WTC11 (cell line): Measurements from ENCODE around the gene ARIH2. TPM values are rescaled to one million over a fixed set of nuclear protein-coding genes. Genes with fewer than 3 reads are reported as not detected.

Source experiments
- ATAC-seq: fragments of 200-7000 bp; cut with Tn5 transposase; 2 replicates; pipeline ENCODE4 v1.10.0; 2021; ENCODE audit warnings: mild to moderate bottlenecking, moderate library complexity
- CTCF ChIA-PET: fragments of 300-600 bp; sonication (Branson Sonifier 250); formaldehyde crosslinking; loops from one replicate; lab custom pipeline; 2021; ENCODE audit warnings: antibody characterized with exemption; lab: Charles Lee
- POLR2A ChIA-PET: fragments of 350-600 bp; sonication (Branson Sonifier 250); formaldehyde crosslinking; loops from one replicate; lab custom pipeline; 2021; ENCODE audit warnings: antibody characterized with exemption; lab: Charles Lee
- DNase-seq: peaks from one replicate; pipeline ENCODE4 v3.0.0; 2021; ENCODE audit warnings: low spot score
- H3K27ac Mint-ChIP-seq: 2 replicates; pipeline ENCODE4 v1.8.0; 2021; ENCODE audit warnings: mixed read lengths
- H3K27me3 Mint-ChIP-seq: 2 replicates; pipeline ENCODE4 v1.8.0; 2021; ENCODE audit warnings: low read depth, mild to moderate bottlenecking, moderate library complexity, mixed read lengths
- H3K36me3 Mint-ChIP-seq: 2 replicates; pipeline ENCODE4 v1.8.0; 2021; ENCODE audit warnings: mixed read lengths
- H3K4me1 Mint-ChIP-seq: 2 replicates; pipeline ENCODE4 v1.8.0; 2022; ENCODE audit warnings: mixed read lengths
- H3K4me3 Mint-ChIP-seq: 2 replicates; pipeline ENCODE4 v1.8.0; 2021; ENCODE audit warnings: mild to moderate bottlenecking, moderate library complexity, mixed read lengths
- H3K9me3 Mint-ChIP-seq: 2 replicates; pipeline ENCODE4 v1.8.0; 2021; ENCODE audit warnings: mixed read lengths
- GTF2I ChIP-seq: fragments of 250-450 bp; sonication (Bioruptor Pico); conservative IDR thresholded peaks from 2 replicates; pipeline ENCODE4 v1.4.0; 2021; ENCODE audit warnings: mild to moderate bottlenecking
- MYBL2 ChIP-seq: sonication (generic); formaldehyde crosslinking; IDR thresholded peaks from 2 replicates; pipeline ENCODE4 v1.8.1; 2023; ENCODE audit warnings: mild to moderate bottlenecking, moderate library complexity, missing genetic modification reagents
- NFYB ChIP-seq: sonication (generic); formaldehyde crosslinking; conservative IDR thresholded peaks from 2 replicates; pipeline ENCODE4 v1.8.0; 2022; ENCODE audit warnings: low read depth, missing genetic modification reagents
- ZNF263 ChIP-seq: sonication (generic); formaldehyde crosslinking; IDR thresholded peaks from 2 replicates; pipeline ENCODE4 v1.8.1; 2022; ENCODE audit warnings: low read depth, mild to moderate bottlenecking, moderate library complexity, missing genetic modification reagents
- ZNF396 ChIP-seq: fragments of 250-450 bp; sonication (Bioruptor Pico); IDR thresholded peaks from 2 replicates; pipeline ENCODE4 v1.8.0; 2021; ENCODE audit warnings: mild to moderate bottlenecking, moderate library complexity, borderline replicate concordance
- total RNA-seq: library from RNA; stranded (reverse); gene quantifications from 3 replicates; pipeline ENCODE4 v1.2.3, GENCODE V29; 2021
- TF ChIP-seq, protein P1 (sequence below): fragments of 250-450 bp; sonication (Bioruptor Pico); IDR thresholded peaks from 2 replicates; pipeline ENCODE4 v2.1.2; 2022; ENCODE audit warnings: mild to moderate bottlenecking, moderate library complexity
- TF ChIP-seq, protein P2 (sequence below): sonication (generic); formaldehyde crosslinking; conservative IDR thresholded peaks from 2 replicates; pipeline ENCODE4 v1.8.1; 2023; ENCODE audit warnings: mild to moderate bottlenecking, low read depth, missing genetic modification reagents, moderate library complexity
- TF ChIP-seq, protein P3 (sequence below): sonication (generic); formaldehyde crosslinking; IDR thresholded peaks from 2 replicates; pipeline ENCODE4 v1.8.0; 2022; ENCODE audit warnings: missing genetic modification reagents
- TF ChIP-seq, protein P4 (sequence below): sonication (generic); formaldehyde crosslinking; IDR thresholded peaks from 2 replicates; pipeline ENCODE4 v1.8.0; 2022; ENCODE audit warnings: mild to moderate bottlenecking, missing genetic modification reagents
- TF ChIP-seq, protein P5 (sequence below): fragments of 250-450 bp; sonication (Bioruptor Pico); IDR thresholded peaks from 2 replicates; pipeline ENCODE4 v1.9.0; 2021; ENCODE audit warnings: mild to moderate bottlenecking
- TF ChIP-seq, protein P6 (sequence below): sonication (generic); formaldehyde crosslinking; IDR thresholded peaks from 2 replicates; pipeline ENCODE4 v1.8.0; 2023; ENCODE audit warnings: missing genetic modification reagents, mild to moderate bottlenecking, borderline replicate concordance

ARIH2 gene
- total RNA-seq, 1 experiment from 2014 or later: 134 TPM

DNA sequence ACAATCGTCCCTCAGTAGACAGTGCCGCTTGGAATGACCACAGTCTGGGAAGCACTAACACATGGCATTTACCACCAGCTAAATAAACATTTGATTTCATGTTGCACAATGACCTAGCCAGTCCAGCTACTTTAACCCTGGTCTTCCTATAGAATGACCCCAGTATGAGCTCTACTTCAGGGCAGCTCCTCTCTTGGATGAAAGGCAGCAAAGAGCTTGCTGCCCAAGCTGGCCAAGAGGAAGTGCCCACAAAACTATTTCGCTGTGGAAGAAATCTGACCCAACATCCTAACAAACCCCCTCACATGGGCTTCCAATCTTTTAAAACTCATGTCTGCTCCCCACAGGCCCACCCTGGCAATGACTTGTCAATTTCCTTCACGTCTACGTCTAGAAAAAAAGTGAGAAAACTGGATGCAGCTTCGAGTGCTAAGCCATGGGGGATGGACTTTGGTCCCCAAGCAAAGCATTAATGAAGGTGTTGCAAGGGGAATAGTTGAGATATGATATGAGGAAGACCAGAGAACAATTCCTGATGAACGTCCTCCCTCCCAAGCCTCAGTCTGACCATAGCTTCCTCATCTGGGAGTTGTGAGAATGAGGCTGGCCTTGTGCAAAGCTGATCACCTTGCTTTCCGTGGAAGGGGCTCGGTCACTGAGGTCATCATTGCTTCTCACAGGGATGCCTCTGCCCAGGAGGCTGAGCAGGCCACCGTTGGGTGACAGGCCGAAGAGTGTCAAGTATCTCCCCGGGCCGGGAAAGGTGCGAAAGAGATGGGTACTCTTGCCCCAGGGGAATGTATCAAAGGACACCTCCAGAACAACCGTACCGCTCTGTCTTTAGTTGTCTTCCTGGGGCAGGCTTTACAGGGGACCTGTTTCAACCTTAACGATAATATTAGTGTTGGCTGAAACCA lies 20.9 kb upstream of the ARIH2 start:
- Mint-ChIP-seq H3K4me1 (peaks cover 16% of the 10 kb centered on the region), H3K27me3 (no peaks in the 10 kb centered on the region; the same call in 1 of the 2 replicates), H3K4me3 (peak overlapping the region; percentile 90), H3K36me3 (no peaks in the 10 kb centered on the region), H3K27ac (no peak overlapping the region), H3K9me3 (no peaks in the 10 kb centered on the region)
- ATAC-seq (no peak), DNase-seq (no peak)
- CTCF ChIA-PET: interaction anchor here (0.7 to 2.3 kb wide), 8 partner anchors 21 to 162 kb away, joined by 3 to 7 read pairs (median 4); partner anchors contain the start of gene ARIH2
- TF ChIP-seq, protein P1, sequence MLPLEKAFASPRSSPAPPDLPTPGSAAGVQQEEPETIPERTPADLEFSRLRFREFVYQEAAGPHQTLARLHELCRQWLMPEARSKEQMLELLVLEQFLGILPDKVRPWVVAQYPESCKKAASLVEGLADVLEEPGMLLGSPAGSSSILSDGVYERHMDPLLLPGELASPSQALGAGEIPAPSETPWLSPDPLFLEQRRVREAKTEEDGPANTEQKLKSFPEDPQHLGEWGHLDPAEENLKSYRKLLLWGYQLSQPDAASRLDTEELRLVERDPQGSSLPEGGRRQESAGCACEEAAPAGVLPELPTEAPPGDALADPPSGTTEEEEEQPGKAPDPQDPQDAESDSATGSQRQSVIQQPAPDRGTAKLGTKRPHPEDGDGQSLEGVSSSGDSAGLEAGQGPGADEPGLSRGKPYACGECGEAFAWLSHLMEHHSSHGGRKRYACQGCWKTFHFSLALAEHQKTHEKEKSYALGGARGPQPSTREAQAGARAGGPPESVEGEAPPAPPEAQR (CRISPR knock-in tag): no peak
- TF ChIP-seq, protein P2, sequence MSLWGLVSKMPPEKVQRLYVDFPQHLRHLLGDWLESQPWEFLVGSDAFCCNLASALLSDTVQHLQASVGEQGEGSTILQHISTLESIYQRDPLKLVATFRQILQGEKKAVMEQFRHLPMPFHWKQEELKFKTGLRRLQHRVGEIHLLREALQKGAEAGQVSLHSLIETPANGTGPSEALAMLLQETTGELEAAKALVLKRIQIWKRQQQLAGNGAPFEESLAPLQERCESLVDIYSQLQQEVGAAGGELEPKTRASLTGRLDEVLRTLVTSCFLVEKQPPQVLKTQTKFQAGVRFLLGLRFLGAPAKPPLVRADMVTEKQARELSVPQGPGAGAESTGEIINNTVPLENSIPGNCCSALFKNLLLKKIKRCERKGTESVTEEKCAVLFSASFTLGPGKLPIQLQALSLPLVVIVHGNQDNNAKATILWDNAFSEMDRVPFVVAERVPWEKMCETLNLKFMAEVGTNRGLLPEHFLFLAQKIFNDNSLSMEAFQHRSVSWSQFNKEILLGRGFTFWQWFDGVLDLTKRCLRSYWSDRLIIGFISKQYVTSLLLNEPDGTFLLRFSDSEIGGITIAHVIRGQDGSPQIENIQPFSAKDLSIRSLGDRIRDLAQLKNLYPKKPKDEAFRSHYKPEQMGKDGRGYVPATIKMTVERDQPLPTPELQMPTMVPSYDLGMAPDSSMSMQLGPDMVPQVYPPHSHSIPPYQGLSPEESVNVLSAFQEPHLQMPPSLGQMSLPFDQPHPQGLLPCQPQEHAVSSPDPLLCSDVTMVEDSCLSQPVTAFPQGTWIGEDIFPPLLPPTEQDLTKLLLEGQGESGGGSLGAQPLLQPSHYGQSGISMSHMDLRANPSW: no peak
- TF ChIP-seq, protein P3, sequence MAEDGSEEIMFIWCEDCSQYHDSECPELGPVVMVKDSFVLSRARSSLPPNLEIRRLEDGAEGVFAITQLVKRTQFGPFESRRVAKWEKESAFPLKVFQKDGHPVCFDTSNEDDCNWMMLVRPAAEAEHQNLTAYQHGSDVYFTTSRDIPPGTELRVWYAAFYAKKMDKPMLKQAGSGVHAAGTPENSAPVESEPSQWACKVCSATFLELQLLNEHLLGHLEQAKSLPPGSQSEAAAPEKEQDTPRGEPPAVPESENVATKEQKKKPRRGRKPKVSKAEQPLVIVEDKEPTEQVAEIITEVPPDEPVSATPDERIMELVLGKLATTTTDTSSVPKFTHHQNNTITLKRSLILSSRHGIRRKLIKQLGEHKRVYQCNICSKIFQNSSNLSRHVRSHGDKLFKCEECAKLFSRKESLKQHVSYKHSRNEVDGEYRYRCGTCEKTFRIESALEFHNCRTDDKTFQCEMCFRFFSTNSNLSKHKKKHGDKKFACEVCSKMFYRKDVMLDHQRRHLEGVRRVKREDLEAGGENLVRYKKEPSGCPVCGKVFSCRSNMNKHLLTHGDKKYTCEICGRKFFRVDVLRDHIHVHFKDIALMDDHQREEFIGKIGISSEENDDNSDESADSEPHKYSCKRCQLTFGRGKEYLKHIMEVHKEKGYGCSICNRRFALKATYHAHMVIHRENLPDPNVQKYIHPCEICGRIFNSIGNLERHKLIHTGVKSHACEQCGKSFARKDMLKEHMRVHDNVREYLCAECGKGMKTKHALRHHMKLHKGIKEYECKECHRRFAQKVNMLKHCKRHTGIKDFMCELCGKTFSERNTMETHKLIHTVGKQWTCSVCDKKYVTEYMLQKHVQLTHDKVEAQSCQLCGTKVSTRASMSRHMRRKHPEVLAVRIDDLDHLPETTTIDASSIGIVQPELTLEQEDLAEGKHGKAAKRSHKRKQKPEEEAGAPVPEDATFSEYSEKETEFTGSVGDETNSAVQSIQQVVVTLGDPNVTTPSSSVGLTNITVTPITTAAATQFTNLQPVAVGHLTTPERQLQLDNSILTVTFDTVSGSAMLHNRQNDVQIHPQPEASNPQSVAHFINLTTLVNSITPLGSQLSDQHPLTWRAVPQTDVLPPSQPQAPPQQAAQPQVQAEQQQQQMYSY: no peak
- TF ChIP-seq GTF2I (CRISPR knock-in tag) (no peak), NFYB (no peak), MYBL2 (CRISPR knock-in tag) (no peak), ZNF263 (CRISPR knock-in tag) (no peak), ZNF396 (CRISPR knock-in tag) (no peak)
- TF ChIP-seq, protein P4, sequence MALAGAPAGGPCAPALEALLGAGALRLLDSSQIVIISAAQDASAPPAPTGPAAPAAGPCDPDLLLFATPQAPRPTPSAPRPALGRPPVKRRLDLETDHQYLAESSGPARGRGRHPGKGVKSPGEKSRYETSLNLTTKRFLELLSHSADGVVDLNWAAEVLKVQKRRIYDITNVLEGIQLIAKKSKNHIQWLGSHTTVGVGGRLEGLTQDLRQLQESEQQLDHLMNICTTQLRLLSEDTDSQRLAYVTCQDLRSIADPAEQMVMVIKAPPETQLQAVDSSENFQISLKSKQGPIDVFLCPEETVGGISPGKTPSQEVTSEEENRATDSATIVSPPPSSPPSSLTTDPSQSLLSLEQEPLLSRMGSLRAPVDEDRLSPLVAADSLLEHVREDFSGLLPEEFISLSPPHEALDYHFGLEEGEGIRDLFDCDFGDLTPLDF (CRISPR knock-in tag): no peak
- TF ChIP-seq, protein P5, sequence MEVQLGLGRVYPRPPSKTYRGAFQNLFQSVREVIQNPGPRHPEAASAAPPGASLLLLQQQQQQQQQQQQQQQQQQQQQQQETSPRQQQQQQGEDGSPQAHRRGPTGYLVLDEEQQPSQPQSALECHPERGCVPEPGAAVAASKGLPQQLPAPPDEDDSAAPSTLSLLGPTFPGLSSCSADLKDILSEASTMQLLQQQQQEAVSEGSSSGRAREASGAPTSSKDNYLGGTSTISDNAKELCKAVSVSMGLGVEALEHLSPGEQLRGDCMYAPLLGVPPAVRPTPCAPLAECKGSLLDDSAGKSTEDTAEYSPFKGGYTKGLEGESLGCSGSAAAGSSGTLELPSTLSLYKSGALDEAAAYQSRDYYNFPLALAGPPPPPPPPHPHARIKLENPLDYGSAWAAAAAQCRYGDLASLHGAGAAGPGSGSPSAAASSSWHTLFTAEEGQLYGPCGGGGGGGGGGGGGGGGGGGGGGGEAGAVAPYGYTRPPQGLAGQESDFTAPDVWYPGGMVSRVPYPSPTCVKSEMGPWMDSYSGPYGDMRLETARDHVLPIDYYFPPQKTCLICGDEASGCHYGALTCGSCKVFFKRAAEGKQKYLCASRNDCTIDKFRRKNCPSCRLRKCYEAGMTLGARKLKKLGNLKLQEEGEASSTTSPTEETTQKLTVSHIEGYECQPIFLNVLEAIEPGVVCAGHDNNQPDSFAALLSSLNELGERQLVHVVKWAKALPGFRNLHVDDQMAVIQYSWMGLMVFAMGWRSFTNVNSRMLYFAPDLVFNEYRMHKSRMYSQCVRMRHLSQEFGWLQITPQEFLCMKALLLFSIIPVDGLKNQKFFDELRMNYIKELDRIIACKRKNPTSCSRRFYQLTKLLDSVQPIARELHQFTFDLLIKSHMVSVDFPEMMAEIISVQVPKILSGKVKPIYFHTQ (CRISPR knock-in tag): no peak
- TF ChIP-seq, protein P6, sequence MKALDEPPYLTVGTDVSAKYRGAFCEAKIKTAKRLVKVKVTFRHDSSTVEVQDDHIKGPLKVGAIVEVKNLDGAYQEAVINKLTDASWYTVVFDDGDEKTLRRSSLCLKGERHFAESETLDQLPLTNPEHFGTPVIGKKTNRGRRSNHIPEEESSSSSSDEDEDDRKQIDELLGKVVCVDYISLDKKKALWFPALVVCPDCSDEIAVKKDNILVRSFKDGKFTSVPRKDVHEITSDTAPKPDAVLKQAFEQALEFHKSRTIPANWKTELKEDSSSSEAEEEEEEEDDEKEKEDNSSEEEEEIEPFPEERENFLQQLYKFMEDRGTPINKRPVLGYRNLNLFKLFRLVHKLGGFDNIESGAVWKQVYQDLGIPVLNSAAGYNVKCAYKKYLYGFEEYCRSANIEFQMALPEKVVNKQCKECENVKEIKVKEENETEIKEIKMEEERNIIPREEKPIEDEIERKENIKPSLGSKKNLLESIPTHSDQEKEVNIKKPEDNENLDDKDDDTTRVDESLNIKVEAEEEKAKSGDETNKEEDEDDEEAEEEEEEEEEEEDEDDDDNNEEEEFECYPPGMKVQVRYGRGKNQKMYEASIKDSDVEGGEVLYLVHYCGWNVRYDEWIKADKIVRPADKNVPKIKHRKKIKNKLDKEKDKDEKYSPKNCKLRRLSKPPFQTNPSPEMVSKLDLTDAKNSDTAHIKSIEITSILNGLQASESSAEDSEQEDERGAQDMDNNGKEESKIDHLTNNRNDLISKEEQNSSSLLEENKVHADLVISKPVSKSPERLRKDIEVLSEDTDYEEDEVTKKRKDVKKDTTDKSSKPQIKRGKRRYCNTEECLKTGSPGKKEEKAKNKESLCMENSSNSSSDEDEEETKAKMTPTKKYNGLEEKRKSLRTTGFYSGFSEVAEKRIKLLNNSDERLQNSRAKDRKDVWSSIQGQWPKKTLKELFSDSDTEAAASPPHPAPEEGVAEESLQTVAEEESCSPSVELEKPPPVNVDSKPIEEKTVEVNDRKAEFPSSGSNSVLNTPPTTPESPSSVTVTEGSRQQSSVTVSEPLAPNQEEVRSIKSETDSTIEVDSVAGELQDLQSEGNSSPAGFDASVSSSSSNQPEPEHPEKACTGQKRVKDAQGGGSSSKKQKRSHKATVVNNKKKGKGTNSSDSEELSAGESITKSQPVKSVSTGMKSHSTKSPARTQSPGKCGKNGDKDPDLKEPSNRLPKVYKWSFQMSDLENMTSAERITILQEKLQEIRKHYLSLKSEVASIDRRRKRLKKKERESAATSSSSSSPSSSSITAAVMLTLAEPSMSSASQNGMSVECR: no peak
- POLR2A ChIA-PET: interaction anchor here (0.5 to 1.2 kb wide), 3 partner anchors 51 to 580 kb away, joined by 3 to 4 read pairs (median 3); partner anchors contain the start of gene WDR6
